HG03521 (cell line): ENCODE results near the gene COL5A1.

Source experiments
- ATAC-seq: cut with Tn5 transposase; IDR thresholded peaks from one replicate; pipeline ENCODE4 v1.9.1; 2021; ENCODE audit warnings: mild to moderate bottlenecking, moderate library complexity; ENCODE audit not compliant: unreplicated experiment

Gene COL5A1

GRCh38 chr9:134830126-134830525 lies 188.5 kb downstream of the COL5A1 start:
- no peak for ATAC-seq

DNA sequence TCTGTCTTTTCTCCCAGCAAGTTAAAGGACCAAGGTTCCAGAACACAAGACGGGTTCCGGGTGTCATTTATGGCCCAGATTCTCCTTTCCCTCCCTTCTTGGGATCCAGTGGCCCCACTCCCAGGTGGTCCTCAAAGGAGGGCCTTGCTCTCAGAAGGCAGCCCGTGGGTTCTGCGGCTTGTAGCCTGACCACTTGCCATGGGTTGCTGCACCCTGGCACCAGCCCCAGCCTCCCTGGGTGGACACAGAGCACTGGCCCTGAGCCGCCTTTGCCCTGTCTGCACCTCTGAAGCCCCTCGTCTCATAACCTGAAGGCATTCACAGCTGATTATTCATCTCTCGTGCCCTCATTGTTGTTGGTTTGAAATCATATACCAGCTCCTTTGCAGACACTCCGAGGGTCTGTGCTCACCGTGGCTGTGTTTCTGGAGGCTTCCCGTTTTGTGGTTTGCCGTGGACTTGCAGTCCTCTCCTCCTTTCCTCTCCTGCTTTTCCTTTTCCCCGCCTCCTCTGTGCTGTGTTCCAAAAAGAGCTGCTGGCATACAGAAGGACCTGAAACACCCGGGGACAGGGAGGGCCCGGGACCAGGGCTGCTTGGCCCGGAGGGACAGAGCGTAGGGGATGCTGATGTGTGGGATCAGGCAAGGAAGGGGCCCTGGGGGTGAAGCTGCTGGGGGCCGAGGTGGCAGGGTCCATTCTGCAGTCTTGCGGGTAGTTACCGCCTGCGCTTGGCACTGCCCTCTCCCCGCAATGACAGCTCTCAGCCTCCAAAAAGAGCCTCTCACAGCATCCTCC lies 189.5 kb downstream of the COL5A1 start:
- no peak for ATAC-seq

DNA sequence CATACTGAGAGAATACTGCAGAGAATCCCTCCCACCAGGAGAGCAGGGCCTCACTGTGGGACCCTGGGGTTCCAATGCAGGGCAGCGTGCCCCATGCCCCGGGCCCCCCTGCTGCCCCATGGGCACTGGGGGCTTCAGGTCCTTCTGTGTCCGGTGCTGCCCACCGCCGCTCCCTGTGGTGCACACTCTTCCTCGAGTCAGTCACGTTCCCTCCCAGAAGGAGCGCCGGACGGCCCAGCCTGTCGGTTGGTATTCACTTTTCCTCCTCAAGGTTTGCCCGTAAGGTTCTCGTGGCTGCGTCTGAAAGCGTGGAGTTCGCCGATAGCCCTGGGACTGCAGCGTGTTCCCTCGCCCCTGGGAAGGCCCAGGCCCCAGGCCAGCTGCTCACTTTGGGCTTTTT lies 190.9 kb downstream of the COL5A1 start:
- no peak for ATAC-seq

GRCh38 chr9:134833294-134833880 lies 191.8 kb downstream of the COL5A1 start:
- ATAC-seq = no peak

DNA sequence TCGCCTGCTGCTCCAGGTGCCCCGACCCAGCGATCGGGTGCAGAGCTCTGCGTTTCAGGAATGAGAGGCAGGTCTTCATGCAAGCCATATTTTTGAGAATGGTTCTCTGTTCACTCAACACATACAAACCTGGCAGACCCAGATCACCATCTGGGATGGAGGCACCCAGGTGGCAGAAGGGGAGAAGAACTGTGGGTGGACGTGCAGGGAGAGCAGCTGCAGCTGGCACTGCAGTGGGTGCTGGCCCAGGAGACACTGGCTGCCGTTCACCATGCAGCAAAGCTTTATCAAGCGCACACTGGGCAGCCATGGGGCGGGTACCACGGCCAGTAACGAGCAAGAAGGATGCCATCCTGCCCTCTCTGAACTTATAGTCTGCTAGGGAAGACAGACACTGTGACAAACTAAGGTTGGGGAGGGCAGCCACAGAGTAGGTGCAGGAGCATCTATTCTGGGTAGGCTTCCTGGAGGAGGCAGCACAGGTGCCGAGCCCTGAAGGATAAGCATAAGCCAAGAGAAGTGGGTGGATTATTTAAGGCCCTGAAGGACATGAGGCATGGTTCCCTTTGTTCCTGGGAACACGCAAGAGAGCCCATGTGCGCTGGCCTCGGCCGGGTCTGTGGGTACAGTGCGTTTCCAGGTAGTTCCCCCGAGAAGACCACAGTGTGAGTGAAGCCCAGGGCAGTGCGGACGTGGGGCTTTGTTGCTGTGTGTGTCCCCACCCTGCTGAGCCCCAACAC lies 192.8 kb downstream of the COL5A1 start:
- no peak for ATAC-seq

DNA sequence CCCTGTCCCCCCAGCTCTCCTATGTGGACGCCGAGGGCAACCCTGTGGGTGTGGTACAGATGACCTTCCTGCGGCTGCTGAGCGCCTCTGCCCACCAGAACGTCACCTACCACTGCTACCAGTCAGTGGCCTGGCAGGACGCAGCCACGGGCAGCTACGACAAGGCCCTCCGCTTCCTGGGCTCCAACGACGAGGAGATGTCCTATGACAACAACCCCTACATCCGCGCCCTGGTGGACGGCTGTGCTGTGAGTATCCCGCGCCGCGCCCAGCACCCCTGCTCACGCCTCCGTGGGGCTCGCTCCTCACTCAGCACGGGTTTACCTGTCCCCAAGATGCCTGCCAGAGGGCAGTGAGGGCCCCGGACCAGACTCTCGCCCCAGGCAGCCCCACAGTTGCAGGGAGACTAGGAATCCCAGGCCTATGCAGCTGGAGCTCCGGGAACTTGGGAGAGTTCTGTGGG lies 193.4 kb downstream of the COL5A1 start:
- ATAC-seq = no peak

- no peak for ATAC-seq
These were observed 193.8 kb downstream of the COL5A1 start for GRCh38 chr9:134835448-134835847.

GRCh38 chr9:134835987-134836386 lies 194.4 kb downstream of the COL5A1 start:
- no peak for ATAC-seq

DNA sequence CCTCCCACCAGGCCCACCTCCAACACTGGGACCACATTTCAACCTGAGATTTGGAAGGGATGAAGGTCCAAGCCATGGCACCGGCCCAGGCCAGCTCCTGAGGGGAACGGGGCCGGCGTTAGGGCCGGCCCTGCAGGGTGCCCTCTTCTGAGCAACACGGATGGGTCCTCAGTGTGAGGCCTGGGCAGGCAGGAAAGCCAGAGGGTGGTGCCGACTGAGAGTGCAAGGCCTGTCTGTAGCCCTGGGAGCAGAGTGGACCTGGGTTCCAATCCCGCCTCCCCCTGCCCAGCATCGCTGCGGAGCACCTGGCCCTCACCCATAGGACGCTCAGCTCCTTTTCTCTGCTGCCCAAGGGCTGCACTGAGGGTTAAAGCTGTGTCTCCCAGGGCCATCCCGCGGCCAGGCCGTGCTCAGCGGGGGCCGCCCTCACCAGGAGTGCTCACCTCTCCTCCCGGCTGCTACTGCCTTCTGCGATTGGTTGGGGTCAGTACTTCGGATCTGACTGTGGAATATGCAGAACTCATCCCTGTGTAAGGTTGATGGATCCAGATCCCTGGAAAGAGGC lies 194.9 kb downstream of the COL5A1 start:
- no peak for ATAC-seq

DNA sequence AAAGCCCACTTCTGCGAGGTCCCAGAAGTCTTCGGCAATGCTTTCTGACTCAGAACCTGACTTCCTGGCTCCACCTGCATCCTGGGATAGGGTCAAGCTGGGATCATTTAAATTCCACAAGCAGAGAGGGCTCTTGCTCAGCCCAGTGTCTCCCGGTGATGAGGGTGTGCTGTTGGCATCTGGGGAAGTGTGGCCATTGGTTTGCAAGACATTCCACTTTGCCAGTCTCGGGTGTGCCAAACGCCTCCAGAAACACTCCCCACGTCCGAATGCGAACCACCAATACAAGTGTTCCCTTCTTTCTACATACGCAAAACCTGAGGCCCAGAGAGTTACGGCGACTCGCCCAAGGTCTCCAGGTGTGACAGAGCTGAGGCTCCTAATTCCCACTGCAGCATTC lies 195.9 kb downstream of the COL5A1 start:
- ATAC-seq = no peak

DNA sequence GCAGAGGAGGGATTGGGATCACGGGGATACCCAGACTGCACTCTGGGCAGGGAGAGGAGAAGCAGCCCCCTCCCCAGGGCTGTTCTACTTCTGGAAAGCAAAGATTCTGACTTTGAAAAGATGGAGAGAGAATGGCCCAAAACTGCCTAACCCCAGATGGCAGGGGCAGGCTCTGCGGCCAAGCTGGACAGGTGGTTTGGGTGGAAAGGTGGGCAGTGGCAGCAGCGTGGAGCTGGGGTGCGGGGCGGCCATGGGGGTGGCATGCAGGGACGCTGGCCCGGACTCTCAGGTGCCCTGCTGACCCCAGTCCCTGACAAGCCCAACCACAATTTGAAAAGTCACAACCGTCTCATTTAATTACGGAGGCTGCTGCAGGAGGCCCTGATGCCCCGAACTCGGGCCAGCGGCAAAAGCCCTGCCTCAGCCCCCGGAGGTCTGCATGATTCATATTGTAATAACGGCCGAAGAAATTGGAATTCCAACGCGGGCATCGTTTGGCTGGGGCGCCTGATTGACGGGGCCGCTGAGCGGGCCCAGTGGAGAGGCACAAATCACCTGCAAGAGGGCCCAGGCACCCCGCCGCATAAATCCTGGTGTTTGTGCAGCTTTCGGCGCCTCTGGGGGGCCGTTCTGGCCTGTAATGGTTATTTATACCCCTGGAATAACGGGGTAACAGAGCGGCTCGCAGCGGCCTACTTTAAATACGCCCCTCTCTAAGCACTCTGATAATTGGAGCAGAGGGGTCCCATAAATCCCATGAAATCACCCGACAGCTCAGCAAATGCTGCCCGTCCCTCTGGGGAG lies 197.2 kb downstream of the COL5A1 start:
- ATAC-seq = no peak

DNA sequence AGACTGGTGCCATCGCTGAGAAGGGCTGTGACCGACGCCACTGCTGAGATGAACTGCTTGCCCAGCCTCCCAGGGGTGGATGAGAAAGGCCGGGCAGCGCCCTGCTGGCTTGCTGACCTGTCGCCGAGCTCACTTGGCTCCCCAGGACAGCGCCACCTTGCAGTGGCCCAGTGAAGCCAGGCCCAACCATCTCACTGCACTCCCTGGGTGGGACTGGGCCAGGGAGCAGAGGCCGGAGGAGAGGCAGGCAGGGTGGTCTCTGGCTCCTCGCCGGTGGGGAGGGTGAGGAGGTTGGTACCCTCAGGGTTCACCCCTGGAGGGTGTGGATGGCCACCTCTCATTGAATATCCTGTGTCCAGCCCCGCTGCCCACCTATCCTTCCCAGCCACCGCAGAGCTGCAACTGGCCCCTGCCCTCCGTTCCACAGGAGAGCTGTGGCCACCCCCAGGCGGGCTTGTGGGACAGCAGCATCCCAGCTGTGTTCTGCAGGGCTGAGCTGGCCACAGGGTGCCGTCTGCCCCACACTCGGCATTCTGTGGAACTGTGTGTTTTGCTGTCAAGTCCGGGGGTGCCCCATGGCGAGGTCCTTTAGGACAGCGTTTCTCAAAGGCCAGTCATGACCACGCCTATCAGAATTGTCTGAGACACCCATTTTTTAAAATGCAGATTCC lies 198.0 kb downstream of the COL5A1 start:
- no peak for ATAC-seq

DNA sequence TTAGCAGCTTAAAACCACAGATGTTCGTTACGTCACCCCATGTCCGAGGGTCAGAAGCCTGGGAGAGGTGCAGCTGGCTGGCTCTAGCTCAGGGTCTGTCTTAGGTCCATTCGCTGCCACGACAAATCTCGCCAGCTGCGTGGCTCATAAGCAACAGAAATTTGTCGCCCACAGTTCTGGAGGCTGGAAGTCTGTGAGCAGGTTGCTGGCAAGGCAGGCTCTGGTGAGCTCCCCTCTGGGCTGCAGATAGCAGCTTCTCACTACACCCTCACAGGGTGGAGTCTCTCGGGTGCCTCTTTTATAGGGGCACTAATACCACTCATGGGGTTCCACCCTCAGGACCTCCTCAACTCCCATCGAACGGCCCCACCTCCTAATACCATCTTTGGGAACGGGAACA lies 198.9 kb downstream of the COL5A1 start:
- no peak for ATAC-seq

DNA sequence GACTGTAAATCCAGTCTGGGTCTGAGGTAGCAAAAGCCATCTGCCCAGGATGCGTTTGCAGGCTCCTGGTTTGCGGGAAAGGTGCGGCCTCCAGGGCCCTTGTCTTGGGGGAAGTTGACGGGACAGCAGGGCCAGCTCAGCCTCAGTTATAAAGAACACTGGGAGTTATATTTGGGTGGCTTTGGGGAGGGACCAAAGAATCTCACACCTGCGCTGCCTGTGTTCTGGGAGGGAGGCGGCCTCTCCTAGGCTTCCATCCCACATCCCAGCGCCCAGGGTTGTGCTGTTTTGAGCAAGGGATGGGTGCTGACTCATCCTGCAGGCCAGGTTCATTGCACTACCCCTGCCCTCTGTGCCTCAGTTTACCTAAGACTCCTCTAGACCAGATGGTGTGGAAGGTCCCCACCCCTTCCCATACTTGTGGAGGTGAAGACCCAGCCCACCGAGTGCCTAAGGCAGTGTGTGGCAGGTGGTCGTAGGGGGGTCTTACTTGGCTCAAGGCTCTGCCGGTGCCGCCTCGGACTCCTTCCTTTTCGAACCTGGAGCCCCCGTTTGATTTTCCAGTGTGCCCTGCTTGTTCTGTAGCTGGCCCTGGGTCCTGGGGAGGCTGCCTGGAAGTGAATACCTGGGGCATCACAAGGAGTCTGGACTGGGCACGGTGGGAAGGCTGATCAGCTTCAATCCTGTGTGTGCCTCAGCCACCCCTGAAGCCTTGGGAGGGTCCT lies 199.7 kb downstream of the COL5A1 start:
- ATAC-seq = no peak

- no peak for ATAC-seq
These were observed 200.7 kb downstream of the COL5A1 start for GRCh38 chr9:134842321-134842720.

DNA sequence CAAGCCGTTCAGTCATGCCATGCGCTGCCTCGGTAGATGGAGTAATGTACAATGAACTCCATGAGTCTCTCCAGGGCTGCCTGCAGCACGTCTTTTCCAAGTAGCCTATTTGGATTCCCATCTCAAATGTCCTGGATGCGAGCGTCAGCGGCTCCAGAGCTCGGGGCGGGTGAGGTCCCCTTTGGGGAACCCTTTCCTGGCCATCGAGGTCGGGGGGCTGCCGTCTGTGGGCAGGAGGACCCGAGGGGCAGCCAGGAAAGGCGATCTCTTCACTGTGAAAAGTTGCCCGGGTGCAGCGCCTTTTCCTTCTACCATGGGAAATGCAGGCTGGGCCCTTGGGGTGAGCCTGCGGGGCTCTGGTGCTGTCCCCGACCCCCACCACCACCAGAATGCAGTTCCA lies 202.1 kb downstream of the COL5A1 start:
- ATAC-seq = no peak

GRCh38 chr9:134844821-134845220 lies 203.2 kb downstream of the COL5A1 start:
- no peak for ATAC-seq

DNA sequence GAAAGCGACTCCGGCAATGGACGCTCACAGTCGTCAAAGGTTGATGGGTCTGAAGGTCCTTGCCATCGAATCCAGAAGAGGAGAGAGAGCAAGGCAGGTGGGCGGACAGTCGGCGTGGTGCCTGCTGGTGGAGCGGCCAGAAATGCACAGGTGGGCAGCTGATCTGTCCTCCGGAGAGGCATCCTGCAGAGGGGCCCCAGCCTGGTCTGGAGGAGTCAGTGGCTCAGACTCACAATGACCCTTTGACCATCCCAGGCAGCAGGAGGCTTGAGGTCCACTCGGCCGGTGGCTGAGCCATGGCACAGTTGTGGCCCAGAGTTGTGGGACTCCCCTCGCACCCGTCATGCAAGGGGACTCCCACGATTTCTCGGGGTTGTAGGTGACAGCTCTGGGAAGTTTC lies 204.6 kb downstream of the COL5A1 start:
- ATAC-seq = no peak

DNA sequence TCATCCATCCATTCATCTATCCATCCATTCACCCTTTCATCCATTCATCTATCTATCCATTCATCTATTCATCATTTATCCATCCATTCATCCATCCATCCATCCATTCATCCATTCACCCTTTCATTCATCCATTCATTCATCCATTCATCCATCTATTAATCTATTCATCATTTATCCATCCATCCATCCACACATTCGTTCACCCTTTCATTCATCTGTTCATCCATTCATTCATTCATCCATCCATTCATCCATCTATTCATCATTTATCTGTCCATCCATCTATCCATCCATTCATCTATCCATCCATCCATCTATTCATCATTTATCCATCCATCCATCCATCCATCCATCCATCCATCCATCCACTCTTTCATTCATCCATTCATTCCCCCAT lies 205.1 kb downstream of the COL5A1 start:
- ATAC-seq = no peak

- ATAC-seq = no peak
These were observed 205.5 kb downstream of the COL5A1 start for GRCh38 chr9:134847138-134847537.
